ENCODE data around the gene SHROOM2. TPM values are rescaled to one million over a fixed set of nuclear protein-coding genes. Genes with fewer than 3 reads are reported as not detected.
A peak's percentile ranks its signal among the peaks of the same experiment; 100 is the strongest.
"Not testable (repeated sequence)": the region's sequence is repeated elsewhere in the genome, so short reads cannot be mapped to it uniquely, and the experiment has no call there.

The SHROOM2 gene
- total and polyA plus RNA-seq, 8 donors = 5.6 to 15.0 (median 13.7) TPM

- Histone ChIP-seq H3K36me3 (no peaks in the 10 kb centered on the region), H3K27ac (no peak overlapping the region), H3K4me1 (no peaks in the 10 kb centered on the region), H3K9me3 (no peaks in the 10 kb centered on the region), H3K27me3 (no peaks in the 10 kb centered on the region), H3K4me3 (no peak overlapping the region)
- TF ChIP-seq, protein P1, sequence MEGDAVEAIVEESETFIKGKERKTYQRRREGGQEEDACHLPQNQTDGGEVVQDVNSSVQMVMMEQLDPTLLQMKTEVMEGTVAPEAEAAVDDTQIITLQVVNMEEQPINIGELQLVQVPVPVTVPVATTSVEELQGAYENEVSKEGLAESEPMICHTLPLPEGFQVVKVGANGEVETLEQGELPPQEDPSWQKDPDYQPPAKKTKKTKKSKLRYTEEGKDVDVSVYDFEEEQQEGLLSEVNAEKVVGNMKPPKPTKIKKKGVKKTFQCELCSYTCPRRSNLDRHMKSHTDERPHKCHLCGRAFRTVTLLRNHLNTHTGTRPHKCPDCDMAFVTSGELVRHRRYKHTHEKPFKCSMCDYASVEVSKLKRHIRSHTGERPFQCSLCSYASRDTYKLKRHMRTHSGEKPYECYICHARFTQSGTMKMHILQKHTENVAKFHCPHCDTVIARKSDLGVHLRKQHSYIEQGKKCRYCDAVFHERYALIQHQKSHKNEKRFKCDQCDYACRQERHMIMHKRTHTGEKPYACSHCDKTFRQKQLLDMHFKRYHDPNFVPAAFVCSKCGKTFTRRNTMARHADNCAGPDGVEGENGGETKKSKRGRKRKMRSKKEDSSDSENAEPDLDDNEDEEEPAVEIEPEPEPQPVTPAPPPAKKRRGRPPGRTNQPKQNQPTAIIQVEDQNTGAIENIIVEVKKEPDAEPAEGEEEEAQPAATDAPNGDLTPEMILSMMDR (IDR thresholded peaks at IDR 0.05) = no peak
- no peak for ATAC-seq
- DNase-seq = peak in 1 of 4 donors; percentile 59
- intact Hi-C loops (cut with DNase I) = no loop called here
These were observed 69.5 kb downstream of the SHROOM2 start for GRCh38 chrX:9855561-9856283.

DNA sequence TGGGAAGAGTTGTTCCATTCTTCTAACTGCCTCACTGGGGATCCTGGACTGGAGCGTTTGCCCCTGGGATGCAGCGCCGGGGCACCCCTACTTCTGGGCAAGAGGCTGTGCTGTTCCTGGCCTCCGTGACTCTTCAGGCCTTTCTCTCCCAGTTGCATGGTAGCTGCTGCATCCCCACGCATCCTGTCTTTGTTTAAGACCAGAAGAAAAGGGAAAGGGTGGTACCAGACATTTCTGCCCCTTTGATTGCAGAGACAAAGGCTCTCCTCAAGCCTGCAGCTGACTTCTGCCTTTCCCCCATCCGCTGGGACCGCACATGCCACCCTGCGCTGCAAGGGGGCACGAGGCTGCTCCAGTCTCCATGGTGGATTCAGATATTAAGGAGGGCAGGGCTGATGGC lies 70.4 kb downstream of the SHROOM2 start:
- Histone ChIP-seq H3K27ac (peak overlapping the region in 1 of 2 donors; percentile 28), H3K27me3 (no peaks in the 10 kb centered on the region), H3K9me3 (no peaks in the 10 kb centered on the region), H3K4me3 (no peak overlapping the region), H3K4me1 (no peaks in the 10 kb centered on the region), H3K36me3 (no peaks in the 10 kb centered on the region)
- intact Hi-C loops (cut with DNase I) = no loop called here
- TF ChIP-seq, protein P1 (IDR thresholded peaks at IDR 0.05) = no peak
- ATAC-seq (no peak), DNase-seq (no peak)

DNA sequence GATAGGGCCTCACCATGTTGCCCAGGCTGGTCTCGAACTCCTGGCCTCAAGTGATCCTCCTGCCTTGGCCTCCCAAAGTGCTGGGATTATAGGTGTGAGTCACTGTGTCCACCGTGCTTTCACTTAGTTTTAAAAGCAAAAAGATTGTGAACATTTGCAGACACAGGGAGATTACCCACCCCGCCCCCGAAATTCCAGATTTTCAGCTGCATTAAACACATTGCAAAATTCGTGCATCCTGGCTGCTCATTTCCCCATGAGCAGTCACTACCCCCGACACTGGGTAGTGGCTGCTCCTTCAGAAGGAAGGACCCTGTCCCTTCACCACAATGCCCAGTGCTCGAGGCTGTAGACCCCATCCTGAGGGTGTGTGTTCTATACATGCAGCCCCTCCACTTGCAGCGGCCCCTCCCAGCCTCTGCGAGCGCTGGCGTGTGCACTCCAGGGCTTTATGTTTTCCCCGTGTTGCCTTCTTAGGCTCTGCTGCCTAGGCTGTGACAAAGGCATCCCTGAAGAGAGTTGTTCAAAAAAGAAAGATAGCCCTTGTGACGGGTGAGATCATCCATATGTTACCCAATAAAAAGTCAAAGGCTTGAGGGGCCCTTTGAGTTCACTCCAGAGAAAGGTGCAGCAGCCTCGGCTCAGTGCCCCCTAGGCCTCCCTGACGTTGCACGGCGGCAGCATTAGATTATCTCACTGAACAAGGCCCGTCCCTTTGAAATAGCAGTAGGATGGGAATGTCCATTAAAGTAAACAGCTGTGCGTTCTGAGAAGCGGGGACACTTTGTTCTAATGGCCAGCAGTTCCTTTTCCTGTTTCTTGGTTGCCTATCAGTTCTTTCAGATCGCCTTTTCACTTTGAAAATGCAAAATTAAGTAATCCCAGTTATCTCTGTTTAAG lies 71.6 kb downstream of the SHROOM2 start:
- Histone ChIP-seq H3K4me3 (no peak overlapping the region), H3K9me3 (no peaks in the 10 kb centered on the region), H3K27me3 (no peaks in the 10 kb centered on the region), H3K4me1 (no peaks in the 10 kb centered on the region), H3K36me3 (no peaks in the 10 kb centered on the region), H3K27ac (peak overlapping the region in 1 of 2 donors; percentile 28)
- TF ChIP-seq, protein P1 (IDR thresholded peaks at IDR 0.05) = no peak
- DNase-seq (no peak), ATAC-seq (no peak)
- intact Hi-C loops (cut with DNase I) = no loop called here

GRCh38 chrX:9858684-9859083 lies 72.5 kb downstream of the SHROOM2 start:
- H3K27ac ChIP-seq; DNase-seq; H3K9me3 ChIP-seq; intact Hi-C loops (cut with DNase I); ATAC-seq; H3K4me3 ChIP-seq; H3K27me3 ChIP-seq; H3K4me1 ChIP-seq; H3K36me3 ChIP-seq: not testable (repeated sequence)

- H3K27ac ChIP-seq = no peak overlapping the region
- intact Hi-C loops (cut with DNase I) = no loop called here
- DNase-seq (no peak), ATAC-seq (no peak)
- H3K4me3 ChIP-seq = no peak overlapping the region
- H3K27me3 ChIP-seq = no peaks in the 10 kb centered on the region
- TF ChIP-seq, protein P1 (IDR thresholded peaks at IDR 0.05) = no peak
- H3K36me3 ChIP-seq = no peaks in the 10 kb centered on the region
- H3K4me1 ChIP-seq = peaks cover 0 to 5% of the 10 kb centered on the region in 2 donors
- no peaks in the 10 kb centered on the region for H3K9me3 ChIP-seq
These were observed 73.7 kb downstream of the SHROOM2 start for GRCh38 chrX:9859711-9860555.
